Nephron (organoid): ENCODE measurements around the gene ICA1.

Experiments used
- H3K27ac Mint-ChIP-seq, 3 experiments: 2 replicates each; pipeline ENCODE4 v1.8.0; 2020; ENCODE audit warnings: mixed read lengths in 3 of 3, mild to moderate bottlenecking in 2 of 3, moderate library complexity in 1 of 3
- H3K27me3 Mint-ChIP-seq: 2 replicates; pipeline ENCODE4 v1.8.0; 2021; ENCODE audit warnings: low read depth, mild to moderate bottlenecking, moderate library complexity, mixed read lengths
- H3K36me3 Mint-ChIP-seq: 2 replicates; pipeline ENCODE4 v1.8.0; 2020; ENCODE audit warnings: low read depth, mixed read lengths
- H3K4me1 Mint-ChIP-seq: 2 replicates; pipeline ENCODE4 v1.8.0; 2020; ENCODE audit warnings: mixed read lengths
- H3K4me3 Mint-ChIP-seq, 3 experiments: 2 replicates each; pipeline ENCODE4 v1.8.0; 2020; ENCODE audit warnings: mild to moderate bottlenecking in 3 of 3, mixed read lengths in 3 of 3, moderate library complexity in 2 of 3
- H3K9me3 Mint-ChIP-seq: 2 replicates; pipeline ENCODE4 v1.8.0; 2020; ENCODE audit warnings: mixed read lengths
- TF ChIP-seq, protein P1 (sequence below), 3 experiments: fragments of 200-600 bp; sonication (generic); IDR thresholded peaks; one replicate each; pipeline ENCODE4 v1.5.0; 2021; ENCODE audit warnings: antibody characterized with exemption in 3 of 3; ENCODE audit not compliant: unreplicated experiment in 3 of 3

ICA1 gene

DNA sequence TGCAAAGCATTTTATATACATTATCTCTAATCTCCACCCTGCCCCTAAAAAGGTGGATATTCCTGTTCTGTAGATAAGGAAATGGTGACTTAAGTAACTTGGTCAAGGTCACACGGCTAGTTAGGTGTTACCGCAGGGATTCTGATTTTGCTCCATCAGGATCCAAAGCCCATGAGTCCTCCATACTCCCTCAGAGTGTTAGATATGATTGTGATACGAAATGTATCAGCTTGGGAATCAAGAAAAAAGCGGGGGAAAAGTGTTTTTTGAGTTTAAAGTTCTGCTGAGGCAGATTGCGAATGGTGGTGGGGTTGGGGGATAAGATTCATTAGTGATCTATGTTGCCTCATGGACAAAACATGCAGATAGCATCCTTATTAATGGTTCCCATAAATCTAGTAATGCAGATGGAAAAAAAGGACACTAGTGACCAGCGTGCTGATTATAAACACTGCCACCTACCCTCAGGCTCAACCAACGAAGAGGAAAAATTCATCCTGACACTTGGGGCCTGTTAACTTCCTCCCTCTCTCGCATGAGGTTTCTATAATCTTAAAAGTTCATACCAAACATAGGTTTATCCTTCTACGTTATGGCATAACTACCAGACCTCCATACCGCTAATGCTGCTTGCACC, 2.3 kb downstream of the ICA1 start:
- Mint-ChIP-seq H3K27me3 (peaks cover 24% of the 10 kb centered on the region), H3K4me3 (peak overlapping the region in 2 of 3 experiments; percentile 24 to 51), H3K9me3 (peaks cover under 1% of the 10 kb centered on the region), H3K4me1 (peaks cover 6% of the 10 kb centered on the region), H3K36me3 (no peaks in the 10 kb centered on the region), H3K27ac (no peak overlapping the region)
- TF ChIP-seq, protein P1, sequence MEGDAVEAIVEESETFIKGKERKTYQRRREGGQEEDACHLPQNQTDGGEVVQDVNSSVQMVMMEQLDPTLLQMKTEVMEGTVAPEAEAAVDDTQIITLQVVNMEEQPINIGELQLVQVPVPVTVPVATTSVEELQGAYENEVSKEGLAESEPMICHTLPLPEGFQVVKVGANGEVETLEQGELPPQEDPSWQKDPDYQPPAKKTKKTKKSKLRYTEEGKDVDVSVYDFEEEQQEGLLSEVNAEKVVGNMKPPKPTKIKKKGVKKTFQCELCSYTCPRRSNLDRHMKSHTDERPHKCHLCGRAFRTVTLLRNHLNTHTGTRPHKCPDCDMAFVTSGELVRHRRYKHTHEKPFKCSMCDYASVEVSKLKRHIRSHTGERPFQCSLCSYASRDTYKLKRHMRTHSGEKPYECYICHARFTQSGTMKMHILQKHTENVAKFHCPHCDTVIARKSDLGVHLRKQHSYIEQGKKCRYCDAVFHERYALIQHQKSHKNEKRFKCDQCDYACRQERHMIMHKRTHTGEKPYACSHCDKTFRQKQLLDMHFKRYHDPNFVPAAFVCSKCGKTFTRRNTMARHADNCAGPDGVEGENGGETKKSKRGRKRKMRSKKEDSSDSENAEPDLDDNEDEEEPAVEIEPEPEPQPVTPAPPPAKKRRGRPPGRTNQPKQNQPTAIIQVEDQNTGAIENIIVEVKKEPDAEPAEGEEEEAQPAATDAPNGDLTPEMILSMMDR (IDR thresholded peaks at IDR 0.05; ENCODE audit: unreplicated experiment in 3 of 3): no peak

DNA sequence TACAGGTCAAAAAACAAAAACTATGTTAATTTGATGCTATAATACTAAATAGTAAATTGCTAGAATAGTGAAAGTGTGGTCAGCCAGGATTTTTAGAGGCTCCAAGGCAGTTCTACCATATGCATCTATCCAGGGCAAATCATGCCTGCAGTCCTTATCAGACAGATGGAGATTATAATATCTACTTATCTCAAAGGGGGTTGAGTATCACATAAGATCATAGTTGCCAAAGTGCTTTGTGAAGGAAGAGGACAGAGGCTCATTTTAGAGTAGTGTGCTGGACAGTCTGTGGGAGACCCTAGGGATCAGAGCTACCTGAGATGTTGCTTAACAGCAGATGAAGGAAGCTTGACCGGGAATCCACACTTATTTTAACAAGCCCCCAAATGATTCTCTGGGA, 3.2 kb downstream of the ICA1 start:
- peaks cover 6% of the 10 kb centered on the region for H3K4me1 Mint-ChIP-seq
- H3K27ac Mint-ChIP-seq: no peak overlapping the region
- TF ChIP-seq, protein P1 (IDR thresholded peaks at IDR 0.05; ENCODE audit: unreplicated experiment in 3 of 3): no peak

GRCh38 chr7:8258166-8258565, 3.8 kb downstream of the ICA1 start:
- TF ChIP-seq, protein P1 (IDR thresholded peaks at IDR 0.05; ENCODE audit: unreplicated experiment in 3 of 3): no peak
- H3K4me1 Mint-ChIP-seq: peaks cover 6% of the 10 kb centered on the region

More for the DNA sequence above, 3.2 kb downstream of the ICA1 start:
- Mint-ChIP-seq H3K4me3 (no peak overlapping the region), H3K27me3 (peaks cover 20% of the 10 kb centered on the region), H3K36me3 (no peaks in the 10 kb centered on the region), H3K9me3 (no peaks in the 10 kb centered on the region)

DNA sequence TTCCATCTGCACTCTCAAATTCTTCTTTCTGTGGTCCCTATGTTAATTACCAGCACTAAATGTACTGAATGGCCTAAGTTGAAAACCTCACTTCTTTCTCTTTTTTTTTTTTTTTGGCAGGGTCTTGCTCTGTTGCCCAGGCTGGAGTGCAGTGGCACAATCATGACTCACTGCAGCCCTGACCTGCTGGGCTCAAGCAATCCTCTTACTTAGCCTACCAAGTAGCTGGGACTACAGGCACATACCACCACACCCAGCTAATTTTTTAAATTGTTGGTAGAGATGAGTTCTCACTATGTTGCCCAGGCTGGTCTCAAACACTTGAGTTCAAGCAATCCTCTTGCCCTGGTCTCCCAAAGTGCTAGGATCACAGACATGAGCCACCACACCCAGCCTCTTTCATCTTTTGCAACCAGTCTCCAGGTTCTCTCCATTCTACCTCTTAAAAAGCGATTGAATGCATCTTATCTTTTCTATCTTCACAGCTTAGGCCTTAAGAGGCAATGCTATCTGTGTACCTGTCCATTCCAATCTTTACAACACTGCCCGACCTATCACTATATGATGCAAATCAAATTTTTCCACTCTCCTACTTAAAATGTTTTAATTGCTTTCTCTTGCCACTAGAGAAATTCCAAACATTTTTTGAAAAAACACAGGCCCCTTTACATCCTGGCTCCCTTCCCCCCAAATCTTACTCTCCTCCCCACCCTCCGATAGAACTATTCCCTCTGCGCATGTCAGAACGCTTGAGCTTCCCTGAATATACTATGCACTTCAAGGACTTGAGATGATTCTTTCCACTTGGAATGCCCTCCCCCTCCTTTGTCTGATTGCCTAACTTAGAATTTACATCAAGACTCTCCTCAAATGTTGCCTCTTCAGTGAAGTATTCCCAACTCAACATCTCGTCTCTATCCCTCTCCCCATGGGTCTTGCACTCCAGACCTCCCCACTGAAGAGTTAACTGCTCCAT, 6.0 kb downstream of the ICA1 start:
- Mint-ChIP-seq H3K27me3 (peaks cover 5% of the 10 kb centered on the region), H3K36me3 (no peaks in the 10 kb centered on the region), H3K4me3 (no peak overlapping the region), H3K27ac (no peak overlapping the region), H3K9me3 (no peaks in the 10 kb centered on the region), H3K4me1 (peaks cover 4% of the 10 kb centered on the region)
- TF ChIP-seq, protein P1 (IDR thresholded peaks at IDR 0.05; ENCODE audit: unreplicated experiment in 3 of 3): no peak

More at GRCh38 chr7:8258166-8258565, 3.8 kb downstream of the ICA1 start:
- Mint-ChIP-seq H3K27ac (no peak overlapping the region), H3K4me3 (no peak overlapping the region), H3K9me3 (no peaks in the 10 kb centered on the region), H3K27me3 (peaks cover 14% of the 10 kb centered on the region), H3K36me3 (no peaks in the 10 kb centered on the region)

- TF ChIP-seq, protein P1 (IDR thresholded peaks at IDR 0.05; ENCODE audit: unreplicated experiment in 3 of 3): no peak
- Mint-ChIP-seq H3K27me3 (peaks cover 5% of the 10 kb centered on the region), H3K27ac (no peak overlapping the region), H3K36me3 (no peaks in the 10 kb centered on the region), H3K9me3 (no peaks in the 10 kb centered on the region), H3K4me1 (no peaks in the 10 kb centered on the region), H3K4me3 (no peak overlapping the region)
These were observed 7.3 kb downstream of the ICA1 start for GRCh38 chr7:8254667-8255066.
